Peyer's patch (tissue), 4 donors: ENCODE measurements around the gene GASK1A.

Experiments
- POLR2A ChIP-seq, 2 donors: fragments of 450-650 bp; IDR thresholded peaks; one replicate each; pipeline ENCODE4 v1.5.1; 2017; ENCODE audit warnings: antibody characterized with exemption in 2 of 2, mild to moderate bottlenecking in 2 of 2, moderate library complexity in 2 of 2
- TF ChIP-seq, protein P1 (sequence below), 6 experiments: fragments of 450-650 bp in 4 of 6; fragments of 200-600 bp in 2 of 6; sonication (generic) in 1 of 6; IDR thresholded peaks; one replicate each; pipeline ENCODE4 v1.5.1; 2017 to 2019; ENCODE audit warnings: antibody characterized with exemption in 6 of 6, mild to moderate bottlenecking in 3 of 6, moderate library complexity in 1 of 6

DNA sequence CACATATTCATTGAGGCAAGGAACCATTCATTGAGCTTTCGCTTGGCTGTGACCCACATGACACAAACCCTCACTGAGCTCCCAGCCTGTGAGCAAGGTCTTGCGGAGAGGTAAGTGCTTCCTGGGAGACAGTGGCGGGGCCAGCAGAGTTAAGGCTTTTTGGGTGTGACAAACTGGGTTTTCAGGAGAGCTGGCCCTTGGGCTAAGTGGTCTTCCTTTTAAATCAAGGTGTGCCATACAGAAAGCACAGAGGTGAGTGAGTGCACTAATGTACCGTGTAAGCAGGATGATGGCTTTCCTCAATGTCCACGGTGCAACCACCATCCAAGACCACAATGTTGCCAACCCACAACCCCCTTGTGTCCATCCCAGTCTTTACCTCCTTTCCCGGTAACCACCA lies 98.2 kb downstream of the GASK1A start:
- TF ChIP-seq, protein P1, sequence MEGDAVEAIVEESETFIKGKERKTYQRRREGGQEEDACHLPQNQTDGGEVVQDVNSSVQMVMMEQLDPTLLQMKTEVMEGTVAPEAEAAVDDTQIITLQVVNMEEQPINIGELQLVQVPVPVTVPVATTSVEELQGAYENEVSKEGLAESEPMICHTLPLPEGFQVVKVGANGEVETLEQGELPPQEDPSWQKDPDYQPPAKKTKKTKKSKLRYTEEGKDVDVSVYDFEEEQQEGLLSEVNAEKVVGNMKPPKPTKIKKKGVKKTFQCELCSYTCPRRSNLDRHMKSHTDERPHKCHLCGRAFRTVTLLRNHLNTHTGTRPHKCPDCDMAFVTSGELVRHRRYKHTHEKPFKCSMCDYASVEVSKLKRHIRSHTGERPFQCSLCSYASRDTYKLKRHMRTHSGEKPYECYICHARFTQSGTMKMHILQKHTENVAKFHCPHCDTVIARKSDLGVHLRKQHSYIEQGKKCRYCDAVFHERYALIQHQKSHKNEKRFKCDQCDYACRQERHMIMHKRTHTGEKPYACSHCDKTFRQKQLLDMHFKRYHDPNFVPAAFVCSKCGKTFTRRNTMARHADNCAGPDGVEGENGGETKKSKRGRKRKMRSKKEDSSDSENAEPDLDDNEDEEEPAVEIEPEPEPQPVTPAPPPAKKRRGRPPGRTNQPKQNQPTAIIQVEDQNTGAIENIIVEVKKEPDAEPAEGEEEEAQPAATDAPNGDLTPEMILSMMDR (IDR thresholded peaks at IDR 0.05) = no peak
- TF ChIP-seq POLR2A (IDR thresholded peaks at IDR 0.05) = no peak
